Activated T-helper 17 cell treated with anti-CD3 and anti-CD28 coated beads, Interleukin-2, amount 50 U/mL, for 72 hours (primary cell): ENCODE data around the gene GAGE13. TPM values are rescaled to one million over a fixed set of nuclear protein-coding genes. Genes with fewer than 3 reads are reported as not detected.

ENCODE experiments used
- total RNA-seq, 2 donors: library from RNA; stranded (reverse); gene quantifications; one replicate each; pipeline ENCODE4 v1.2.3, GENCODE V29; 2022

GAGE13 gene
- total RNA-seq, 2 donors from 2014 or later: not detected

Other genes with a start within 250 kb of the GAGE13 start
- 10 to 100 TPM; 17.3 to 18.1 TPM for gene GPKOW, start 207.8 kb upstream of the GAGE13 start, total RNA-seq
- 1 to 10 TPM; 1.5 to 3.7 TPM for gene MAGIX, start 168.8 kb upstream of the GAGE13 start, total RNA-seq
- 100 to 1,000 TPM; 228 to 233 TPM for gene PLP2, start 159.7 kb upstream of the GAGE13 start, total RNA-seq
- gene PRICKLE3, start 145.2 kb upstream of the GAGE13 start, total RNA-seq: 10 to 100 TPM; 19.8 to 45.3 TPM
- 10 to 100 TPM; 16.6 to 53.4 TPM for gene SYP, start 131.4 kb upstream of the GAGE13 start, total RNA-seq
- gene CACNA1F, start 98.2 kb upstream of the GAGE13 start, total RNA-seq: 1 to 10 TPM in 1 of 2 donors, under 1 TPM in 1; 0.82 to 6.2 TPM
- gene CCDC22, start 96.1 kb upstream of the GAGE13 start, total RNA-seq: 10 to 100 TPM; 21.7 to 33.0 TPM
- gene FOXP3, start 66.9 kb upstream of the GAGE13 start, total RNA-seq: 100 to 1,000 TPM in 1 of 2 donors, 10 to 100 TPM in 1; 80.4 to 109 TPM
- 1 to 10 TPM; 6.6 to 8.8 TPM for gene PPP1R3F, start 61.8 kb upstream of the GAGE13 start, total RNA-seq
- not detected for gene GAGE10, start 27.9 kb upstream of the GAGE13 start, total RNA-seq
- gene GAGE12J, start 9.5 kb upstream of the GAGE13 start, total RNA-seq: not detected
- not detected for gene GAGE12C, start 200.6 kb downstream of the GAGE13 start, total RNA-seq
- not detected for gene GAGE12D, start 210.2 kb downstream of the GAGE13 start, total RNA-seq
- gene GAGE12E, start 219.7 kb downstream of the GAGE13 start, total RNA-seq: not detected
- gene GAGE12F, start 229.3 kb downstream of the GAGE13 start, total RNA-seq: not detected
- gene GAGE12G, start 238.8 kb downstream of the GAGE13 start, total RNA-seq: not detected
- gene GAGE12H, start 248.4 kb downstream of the GAGE13 start, total RNA-seq: not detected